CD4-positive, alpha-beta memory T cell (primary cell): ENCODE results near the gene SLX9. TPM values are rescaled to one million over a fixed set of nuclear protein-coding genes. Genes with fewer than 3 reads are reported as not detected.
A peak's percentile ranks its signal among the peaks of the same experiment; 100 is the strongest.

Experiments
- CTCF ChIA-PET: fragments of 350-600 bp; sonication (Branson Sonifier 250); formaldehyde crosslinking; loops from one replicate; lab custom pipeline; 2021; ENCODE audit warnings: inconsistent platforms; ENCODE audit not compliant: partially characterized antibody; lab: Charles Lee
- POLR2A ChIA-PET: fragments of 350-600 bp; sonication (Branson Sonifier 250); formaldehyde crosslinking; loops from one replicate; lab custom pipeline; 2021; ENCODE audit not compliant: partially characterized antibody; lab: Charles Lee
- DNase-seq, 5 donors: peaks; one replicate each; pipeline versions ENCODE4 v3.0.0 to v3.0.0-alpha.2; 2020 to 2022; ENCODE audit warnings: mixed read lengths in 1 of 5
- H3K27ac ChIP-seq: one replicate; pipeline ENCODE4 v1.7.0; 2013; ENCODE audit warnings: low read depth, low read length
- H3K27me3 ChIP-seq: 2 replicates; pipeline ENCODE4 v1.7.0; 2013; ENCODE audit warnings: mild to moderate bottlenecking, low read length, moderate library complexity; ENCODE audit not compliant: insufficient read depth
- H3K36me3 ChIP-seq: 2 replicates; pipeline ENCODE4 v1.7.0; 2013; ENCODE audit warnings: mild to moderate bottlenecking, low read length, moderate library complexity; ENCODE audit not compliant: insufficient read depth
- H3K4me1 ChIP-seq: 2 replicates; pipeline ENCODE4 v1.7.0; 2013; ENCODE audit warnings: mild to moderate bottlenecking, low read length, moderate library complexity; ENCODE audit not compliant: insufficient read depth
- H3K4me3 ChIP-seq, 2 donors: one replicate each; pipeline ENCODE4 v1.7.0; 2013; ENCODE audit warnings: low read length in 2 of 2, mild to moderate bottlenecking in 1 of 2
- H3K9me3 ChIP-seq, 2 donors: one replicate each; pipeline ENCODE4 v1.7.0; 2013; ENCODE audit warnings: low read length in 2 of 2, control low read depth in 1 of 2; ENCODE audit not compliant: control insufficient read depth in 1 of 2
- H3K27ac Mint-ChIP-seq, 7 donors: one replicate each; pipeline ENCODE4 v1.8.0; 2020 to 2021; ENCODE audit warnings: mixed read lengths in 7 of 7, mild to moderate bottlenecking in 6 of 7, inconsistent platforms in 3 of 7, moderate library complexity in 3 of 7
- H3K27me3 Mint-ChIP-seq, 2 donors: one replicate each; pipeline ENCODE4 v1.8.0; 2020 to 2021; ENCODE audit warnings: mixed read lengths in 2 of 2
- H3K36me3 Mint-ChIP-seq, 2 donors: one replicate each; pipeline ENCODE4 v1.8.0; 2020 to 2021; ENCODE audit warnings: mixed read lengths in 2 of 2, inconsistent platforms in 1 of 2, mild to moderate bottlenecking in 1 of 2
- H3K4me1 Mint-ChIP-seq, 4 donors: one replicate each; pipeline ENCODE4 v1.8.0; 2020 to 2021; ENCODE audit warnings: mixed read lengths in 4 of 4, mild to moderate bottlenecking in 1 of 4
- H3K4me3 Mint-ChIP-seq, 8 donors: one replicate each; pipeline ENCODE4 v1.8.0; 2020 to 2021; ENCODE audit warnings: mixed read lengths in 8 of 8, mild to moderate bottlenecking in 7 of 8, moderate library complexity in 6 of 8, inconsistent platforms in 3 of 8
- H3K9me3 Mint-ChIP-seq, 8 donors: one replicate each; pipeline ENCODE4 v1.8.0; 2020 to 2021; ENCODE audit warnings: mixed read lengths in 8 of 8, mild to moderate bottlenecking in 5 of 8, inconsistent platforms in 3 of 8, moderate library complexity in 1 of 8
- intact Hi-C: fragments of 100-400 bp; cut with micrococcal nuclease; formaldehyde crosslinking; loops from one replicate; pipeline ENCODE4 v1.15.1; 2023
- polyA plus RNA-seq, 2 donors: library from polyadenylated mRNA; unstranded; fragments of 300-500 nt; fragmentation: Illumina TruSeq; gene quantifications; one replicate each; pipeline ENCODE4 v1.2.3, GENCODE V29; 2021
- total RNA-seq, 2 experiments: library from RNA; stranded (reverse); gene quantifications; one replicate each; pipeline ENCODE4 v1.2.3, GENCODE V29; 2021

Gene SLX9
- total and polyA plus RNA-seq, 4 experiments from 2014 or later, result 9.4 to 21.6 (median 15.4) TPM

- Mint-ChIP-seq H3K27ac (peak overlapping the region in 6 of 7 donors; percentile 81 to 90 (median 86)), H3K4me1 (peaks cover 23 to 49% (median 38%) of the 10 kb centered on the region in 4 donors), H3K9me3 (peaks cover 0 to 2% (median 0%) of the 10 kb centered on the region in 8 donors), H3K4me3 (peak overlapping the region; percentile 86 to 92 (median 88)), H3K36me3 (peaks cover 7 to 20% of the 10 kb centered on the region in 2 donors), H3K27me3 (no peaks in the 10 kb centered on the region)
- peaks cover 8% of the 10 kb centered on the region for H3K36me3 ChIP-seq
- H3K4me1 ChIP-seq, result peaks cover 38% of the 10 kb centered on the region
- H3K27me3 ChIP-seq, result no peaks in the 10 kb centered on the region
- H3K27ac ChIP-seq, result peak overlapping the region; percentile 46
- H3K4me3 ChIP-seq, result peak overlapping the region; percentile 36 to 57
- CTCF ChIA-PET, result interaction anchor here (2.0 to 2.9 kb wide), 2 partner anchors 11 to 47 kb away, joined by 5 to 15 read pairs; no protein-coding TSS in a partner anchor
- DNase-seq, result no peak
- intact Hi-C loops, result no loop called here
- POLR2A ChIA-PET, result interaction anchor here (0.5 to 3.8 kb wide), 6 partner anchors 12 to 137 kb away, joined by 3 to 24 read pairs (median 5); partner anchors contain the start of genes ITGB2, PTTG1IP and UBE2G2
- H3K9me3 ChIP-seq, result no peaks in the 10 kb centered on the region
Measured at GRCh38 chr21:44938772-44939531, 877 bp upstream of the SLX9 start.

- Histone ChIP-seq H3K27ac (peak overlapping the region; percentile 46), H3K36me3 (peaks cover 20% of the 10 kb centered on the region), H3K4me3 (peak overlapping the region; percentile 33 to 57), H3K27me3 (no peaks in the 10 kb centered on the region), H3K9me3 (no peaks in the 10 kb centered on the region), H3K4me1 (peaks cover 38% of the 10 kb centered on the region)
- Mint-ChIP-seq H3K4me3 (peak overlapping the region; percentile 86 to 97 (median 90)), H3K4me1 (peaks cover 23 to 59% (median 42%) of the 10 kb centered on the region in 4 donors), H3K27ac (peak overlapping the region; percentile 53 to 96 (median 79)), H3K27me3 (no peaks in the 10 kb centered on the region), H3K36me3 (peaks cover 11 to 27% of the 10 kb centered on the region in 2 donors), H3K9me3 (peaks cover 0 to 2% (median 0%) of the 10 kb centered on the region in 8 donors)
- POLR2A ChIA-PET, result interaction anchor here (0.6 to 3.8 kb wide), 15 partner anchors 9 to 283 kb away, joined by 3 to 24 read pairs (median 3); partner anchors contain the start of genes ITGB2, KRTAP12-3, PTTG1IP and SUMO3
- intact Hi-C loops, result no loop called here
- DNase-seq, result no peak
- CTCF ChIA-PET, result interaction anchor here (0.7 to 16.7 kb wide), 5 partner anchors 10 to 199 kb away, joined by 3 to 363 read pairs (median 15); no protein-coding TSS in a partner anchor
Measured at GRCh38 chr21:44940116-44940631, 345 bp downstream of the SLX9 start.

GRCh38 chr21:44941567-44941966, 1.7 kb downstream of the SLX9 start:
- CTCF ChIA-PET, result interaction anchor here (2.9 to 16.7 kb wide), 3 partner anchors 8 to 197 kb away, joined by 15 to 363 read pairs (median 252); no protein-coding TSS in a partner anchor

GRCh38 chr21:44942566-44942965, 2.7 kb downstream of the SLX9 start:
- Mint-ChIP-seq H3K27me3 (no peaks in the 10 kb centered on the region), H3K36me3 (peaks cover 19 to 40% of the 10 kb centered on the region in 2 donors), H3K4me1 (peaks cover 25 to 66% (median 46%) of the 10 kb centered on the region in 4 donors), H3K9me3 (peaks cover 0 to 2% (median 0%) of the 10 kb centered on the region in 8 donors), H3K27ac (peak overlapping the region in 3 of 7 donors; percentile 7 to 54 (median 15)), H3K4me3 (peak overlapping the region in 7 of 8 donors; percentile 37 to 88 (median 65))
- no peaks in the 10 kb centered on the region for H3K27me3 ChIP-seq
- DNase-seq, result no peak
- no peak overlapping the region for H3K27ac ChIP-seq
- intact Hi-C loops, result no loop called here
- no peak overlapping the region for H3K4me3 ChIP-seq
- CTCF ChIA-PET, result interaction anchor here (1.5 to 16.7 kb wide), 3 partner anchors 141 to 196 kb away, joined by 4 to 363 read pairs (median 252); partner anchors contain the start of gene UBE2G2
- peaks cover 28% of the 10 kb centered on the region for H3K36me3 ChIP-seq
- H3K9me3 ChIP-seq, result no peaks in the 10 kb centered on the region
- H3K4me1 ChIP-seq, result peaks cover 38% of the 10 kb centered on the region
- POLR2A ChIA-PET, result no interaction called here

More at GRCh38 chr21:44941567-44941966, 1.7 kb downstream of the SLX9 start:
- H3K27me3 Mint-ChIP-seq, result no peaks in the 10 kb centered on the region
- Histone ChIP-seq H3K9me3 (no peaks in the 10 kb centered on the region), H3K4me1 (peaks cover 38% of the 10 kb centered on the region), H3K4me3 (no peak overlapping the region), H3K27me3 (no peaks in the 10 kb centered on the region), H3K36me3 (peaks cover 24% of the 10 kb centered on the region), H3K27ac (no peak overlapping the region)
- H3K4me3 Mint-ChIP-seq, result peak overlapping the region; percentile 81 to 97 (median 89)
- peak overlapping the region in 5 of 7 donors; percentile 23 to 86 (median 69) for H3K27ac Mint-ChIP-seq
- POLR2A ChIA-PET, result interaction anchor here (1.3 to 3.5 kb wide), 3 partner anchors 10 to 67 kb away, joined by 3 to 24 read pairs (median 7); partner anchors contain the start of gene PTTG1IP
- peaks cover 0 to 2% (median 0%) of the 10 kb centered on the region in 8 donors for H3K9me3 Mint-ChIP-seq
- H3K36me3 Mint-ChIP-seq, result peaks cover 19 to 34% of the 10 kb centered on the region in 2 donors
- peaks cover 25 to 66% (median 46%) of the 10 kb centered on the region in 4 donors for H3K4me1 Mint-ChIP-seq
- no peak for DNase-seq
- intact Hi-C loops, result no loop called here

GRCh38 chr21:44943005-44943685, 3.3 kb downstream of the SLX9 start:
- no peaks in the 10 kb centered on the region for H3K27me3 ChIP-seq
- peak overlapping the region in 1 of 8 donors; percentile 31 for H3K4me3 Mint-ChIP-seq
- H3K36me3 Mint-ChIP-seq, result peaks cover 19 to 41% of the 10 kb centered on the region in 2 donors
- peak overlapping the region in 2 of 7 donors; percentile 52 to 64 for H3K27ac Mint-ChIP-seq
- H3K9me3 ChIP-seq, result no peaks in the 10 kb centered on the region
- peaks cover 0 to 2% (median 0%) of the 10 kb centered on the region in 8 donors for H3K9me3 Mint-ChIP-seq
- peaks cover 28% of the 10 kb centered on the region for H3K36me3 ChIP-seq
- H3K4me3 ChIP-seq, result no peak overlapping the region
- no peak for DNase-seq
- H3K27ac ChIP-seq, result no peak overlapping the region
- no peaks in the 10 kb centered on the region for H3K27me3 Mint-ChIP-seq
- intact Hi-C loops, result no loop called here
- peaks cover 38% of the 10 kb centered on the region for H3K4me1 ChIP-seq
- CTCF ChIA-PET, result interaction anchor here (1.5 to 16.7 kb wide), 4 partner anchors 51 to 196 kb away, joined by 3 to 363 read pairs (median 128); partner anchors contain the start of gene UBE2G2
- H3K4me1 Mint-ChIP-seq, result peaks cover 25 to 66% (median 46%) of the 10 kb centered on the region in 4 donors
- POLR2A ChIA-PET, result no interaction called here

- Histone ChIP-seq H3K27ac (no peak overlapping the region), H3K36me3 (peaks cover 28% of the 10 kb centered on the region), H3K9me3 (no peaks in the 10 kb centered on the region), H3K4me3 (no peak overlapping the region), H3K27me3 (no peaks in the 10 kb centered on the region), H3K4me1 (peaks cover 37% of the 10 kb centered on the region)
- intact Hi-C loops, result no loop called here
- Mint-ChIP-seq H3K4me3 (peak overlapping the region in 1 of 8 donors; percentile 31), H3K9me3 (peaks cover 0 to 2% (median 0%) of the 10 kb centered on the region in 8 donors), H3K27ac (peak overlapping the region in 2 of 7 donors; percentile 32 to 85), H3K27me3 (no peaks in the 10 kb centered on the region), H3K4me1 (peaks cover 25 to 59% (median 45%) of the 10 kb centered on the region in 4 donors), H3K36me3 (peaks cover 19 to 41% of the 10 kb centered on the region in 2 donors)
- ChIA-PET CTCF (interaction anchor here (1.5 to 16.7 kb wide), 4 partner anchors 52 to 195 kb away, joined by 3 to 363 read pairs (median 128); partner anchors contain the start of gene UBE2G2), POLR2A (no interaction called here)
- DNase-seq, result no peak
Measured at GRCh38 chr21:44943686-44944550, 4.1 kb downstream of the SLX9 start.
